ENCODE results near the gene GPBP1L1.
"Not testable (repeated sequence)": the region's sequence is repeated elsewhere in the genome, so short reads cannot be mapped to it uniquely, and the experiment has no call there.

The GPBP1L1 gene

DNA sequence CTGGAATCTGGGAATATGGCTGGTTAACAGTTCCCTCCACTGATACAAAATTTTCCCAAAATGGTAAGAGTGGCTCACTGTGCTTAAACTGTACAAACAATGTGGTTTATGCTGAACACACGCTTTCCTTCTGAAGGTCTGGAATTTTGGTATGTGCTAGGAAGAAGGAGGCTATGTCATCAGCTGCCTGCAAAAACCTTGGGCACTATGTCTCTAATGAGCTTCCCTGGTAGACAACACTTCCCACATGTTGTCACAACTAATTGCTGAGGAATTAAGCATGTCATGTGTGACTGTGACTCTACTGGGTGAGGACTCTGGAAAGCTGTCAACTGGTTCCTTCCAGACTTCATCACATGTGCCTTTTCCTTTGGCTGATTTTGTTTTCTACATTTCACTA, 34.9 kb upstream of the GPBP1L1 start:
- TF ChIP-seq, protein P1, sequence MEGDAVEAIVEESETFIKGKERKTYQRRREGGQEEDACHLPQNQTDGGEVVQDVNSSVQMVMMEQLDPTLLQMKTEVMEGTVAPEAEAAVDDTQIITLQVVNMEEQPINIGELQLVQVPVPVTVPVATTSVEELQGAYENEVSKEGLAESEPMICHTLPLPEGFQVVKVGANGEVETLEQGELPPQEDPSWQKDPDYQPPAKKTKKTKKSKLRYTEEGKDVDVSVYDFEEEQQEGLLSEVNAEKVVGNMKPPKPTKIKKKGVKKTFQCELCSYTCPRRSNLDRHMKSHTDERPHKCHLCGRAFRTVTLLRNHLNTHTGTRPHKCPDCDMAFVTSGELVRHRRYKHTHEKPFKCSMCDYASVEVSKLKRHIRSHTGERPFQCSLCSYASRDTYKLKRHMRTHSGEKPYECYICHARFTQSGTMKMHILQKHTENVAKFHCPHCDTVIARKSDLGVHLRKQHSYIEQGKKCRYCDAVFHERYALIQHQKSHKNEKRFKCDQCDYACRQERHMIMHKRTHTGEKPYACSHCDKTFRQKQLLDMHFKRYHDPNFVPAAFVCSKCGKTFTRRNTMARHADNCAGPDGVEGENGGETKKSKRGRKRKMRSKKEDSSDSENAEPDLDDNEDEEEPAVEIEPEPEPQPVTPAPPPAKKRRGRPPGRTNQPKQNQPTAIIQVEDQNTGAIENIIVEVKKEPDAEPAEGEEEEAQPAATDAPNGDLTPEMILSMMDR (IDR thresholded peaks at IDR 0.05; ENCODE audit: borderline replicate concordance, control extremely low read depth, extremely low read depth, insufficient read depth, missing control alignments), result no peak
- in situ Hi-C loops (cut with MboI; ENCODE audit: low sequenced_read_pairs, unreplicated experiment), result no loop called here
- no peak for DNase-seq (ENCODE audit: low spot score)

DNA sequence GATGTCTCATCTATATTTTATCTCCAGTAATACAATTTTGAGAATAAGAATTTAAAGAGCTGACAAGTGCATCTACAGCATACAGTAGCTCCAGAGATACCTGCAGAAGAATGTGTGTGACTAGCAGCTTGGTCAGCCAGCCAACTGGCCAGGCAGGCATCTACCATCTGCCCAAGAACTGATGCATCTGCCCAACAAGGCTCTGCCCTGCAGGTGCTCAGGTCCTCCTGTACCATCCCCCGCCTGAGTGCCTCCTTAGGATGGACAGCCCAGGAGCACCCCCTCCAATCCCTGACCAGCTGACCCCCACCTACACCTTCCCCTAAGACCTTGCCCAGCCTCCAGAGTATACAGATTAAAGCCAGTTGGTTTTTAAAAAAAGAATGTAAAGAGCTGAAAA, 32.0 kb upstream of the GPBP1L1 start:
- DNase-seq (ENCODE audit: low spot score), result no peak
- in situ Hi-C loops (cut with MboI; ENCODE audit: low sequenced_read_pairs, unreplicated experiment), result no loop called here
- TF ChIP-seq, protein P1 (IDR thresholded peaks at IDR 0.05; ENCODE audit: borderline replicate concordance, control extremely low read depth, extremely low read depth, insufficient read depth, missing control alignments), result no peak

GRCh38 chr1:45717386-45717785, 31.1 kb upstream of the GPBP1L1 start:
- DNase-seq (ENCODE audit: low spot score); in situ Hi-C loops (cut with MboI; ENCODE audit: low sequenced_read_pairs, unreplicated experiment): not testable (repeated sequence)

DNA sequence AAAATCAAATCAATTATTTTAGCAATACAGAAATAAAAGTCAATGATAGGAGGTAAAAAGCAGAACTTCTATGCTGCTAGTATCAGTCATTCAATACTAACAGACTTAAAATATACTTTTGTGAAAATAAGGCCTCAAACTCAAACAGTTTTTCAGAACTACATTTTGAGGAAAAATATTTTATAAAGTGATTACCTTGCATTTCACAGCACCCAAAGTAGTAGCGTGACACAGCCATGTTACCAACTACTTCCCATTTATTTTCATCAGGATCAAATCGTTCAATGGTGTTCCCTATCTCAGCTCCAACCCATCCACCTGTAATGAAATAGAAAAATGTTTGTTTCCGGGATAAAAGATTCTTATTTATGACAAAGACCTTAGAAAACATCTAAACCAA, 30.4 kb upstream of the GPBP1L1 start:
- DNase-seq (ENCODE audit: low spot score), result no peak
- TF ChIP-seq, protein P1 (IDR thresholded peaks at IDR 0.05; ENCODE audit: borderline replicate concordance, control extremely low read depth, extremely low read depth, insufficient read depth, missing control alignments), result no peak
- in situ Hi-C loops (cut with MboI; ENCODE audit: low sequenced_read_pairs, unreplicated experiment), result no loop called here

DNA sequence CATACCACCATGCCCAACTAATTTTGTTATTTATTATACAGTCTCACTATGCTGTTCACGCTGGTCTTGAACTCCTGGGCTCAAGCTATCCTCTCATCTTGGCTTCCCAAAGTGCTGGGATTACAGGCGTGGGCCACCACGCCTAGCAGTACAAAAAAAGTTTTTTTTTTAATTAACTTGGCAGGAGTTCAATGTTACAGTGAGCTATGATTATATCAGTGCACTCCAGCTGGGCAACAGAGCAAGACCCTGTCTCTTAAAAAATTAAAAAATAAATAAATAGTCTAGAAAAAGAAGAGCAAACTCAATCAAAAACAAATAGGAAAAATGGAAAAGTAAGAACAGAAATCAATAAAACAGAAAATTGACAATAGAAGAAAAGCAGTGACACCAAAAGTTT, 27.4 kb upstream of the GPBP1L1 start:
- in situ Hi-C loops (cut with MboI; ENCODE audit: low sequenced_read_pairs, unreplicated experiment), result no loop called here
- TF ChIP-seq, protein P1 (IDR thresholded peaks at IDR 0.05; ENCODE audit: borderline replicate concordance, control extremely low read depth, extremely low read depth, insufficient read depth, missing control alignments), result no peak
- no peak for DNase-seq (ENCODE audit: low spot score)

- in situ Hi-C loops (cut with MboI; ENCODE audit: low sequenced_read_pairs, unreplicated experiment), result no loop called here
- no peak for DNase-seq (ENCODE audit: low spot score)
- TF ChIP-seq, protein P1 (IDR thresholded peaks at IDR 0.05; ENCODE audit: borderline replicate concordance, control extremely low read depth, extremely low read depth, insufficient read depth, missing control alignments), result no peak
Measured at GRCh38 chr1:45704637-45705036, 18.3 kb upstream of the GPBP1L1 start.

DNA sequence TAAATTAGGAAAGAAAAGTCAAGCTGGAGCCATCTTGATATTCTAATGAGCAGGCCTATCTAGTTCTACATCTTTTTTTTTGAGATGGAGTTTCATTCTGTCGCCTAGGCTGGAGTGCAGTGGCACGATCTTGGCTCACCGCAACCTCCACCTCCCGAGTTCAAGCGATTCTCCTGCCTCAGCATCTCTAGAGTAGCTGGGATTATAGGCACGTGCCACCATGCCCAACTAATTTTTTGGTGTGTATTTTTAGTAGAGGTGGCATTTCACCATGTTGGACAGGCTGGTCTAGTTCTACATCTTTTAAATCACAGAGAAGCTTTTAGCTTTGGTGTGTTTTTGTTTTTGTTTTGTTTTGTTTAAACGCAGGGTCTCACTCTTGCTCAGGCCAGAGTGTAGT, 8.5 kb upstream of the GPBP1L1 start:
- TF ChIP-seq, protein P1 (IDR thresholded peaks at IDR 0.05; ENCODE audit: borderline replicate concordance, control extremely low read depth, extremely low read depth, insufficient read depth, missing control alignments), result no peak
- in situ Hi-C loops (cut with MboI; ENCODE audit: low sequenced_read_pairs, unreplicated experiment), result no loop called here
- no peak for DNase-seq (ENCODE audit: low spot score)

- DNase-seq (ENCODE audit: low spot score); in situ Hi-C loops (cut with MboI; ENCODE audit: low sequenced_read_pairs, unreplicated experiment): not testable (repeated sequence)
Measured at GRCh38 chr1:45693811-45694210, 7.5 kb upstream of the GPBP1L1 start.

Data from GM13976 (cell line).